Cerebellar cortex (tissue), 1 donor: ENCODE measurements around the gene TBC1D26.
"Not testable (repeated sequence)": the region's sequence is repeated elsewhere in the genome, so short reads cannot be mapped to it uniquely, and the experiment has no call there.

Experiments
- DNase-seq: peaks from one replicate; pipeline ENCODE4 v3.0.0-alpha.2; 2015; ENCODE audit warnings: low spot score

The TBC1D26 gene

GRCh38 chr17:15744074-15744676 lies 12.1 kb downstream of the TBC1D26 start:
- no peak for DNase-seq

GRCh38 chr17:15744885-15745284 lies 12.8 kb downstream of the TBC1D26 start:
- DNase-seq, result no peak

GRCh38 chr17:15749403-15749802 lies 17.3 kb downstream of the TBC1D26 start:
- DNase-seq, result not testable (repeated sequence)

- DNase-seq, result not testable (repeated sequence)
Observed at GRCh38 chr17:15768865-15769533, 36.9 kb downstream of the TBC1D26 start.

- not testable (repeated sequence) for DNase-seq
Observed at GRCh38 chr17:15770679-15771078, 38.6 kb downstream of the TBC1D26 start.

- no peak for DNase-seq
Observed at GRCh38 chr17:15776871-15777270, 44.8 kb downstream of the TBC1D26 start.

- DNase-seq, result no peak
Observed at GRCh38 chr17:15777297-15777696, 45.2 kb downstream of the TBC1D26 start.

- DNase-seq, result no peak
Observed at GRCh38 chr17:15777717-15778116, 45.6 kb downstream of the TBC1D26 start.

- no peak for DNase-seq
Observed at GRCh38 chr17:15779119-15779518, 47.0 kb downstream of the TBC1D26 start.

- no peak for DNase-seq
Observed at GRCh38 chr17:15780188-15780587, 48.1 kb downstream of the TBC1D26 start.

- peak; percentile 18 for DNase-seq
Observed at GRCh38 chr17:15782866-15783265, 50.8 kb downstream of the TBC1D26 start.

GRCh38 chr17:15783461-15783860 lies 51.4 kb downstream of the TBC1D26 start:
- DNase-seq, result peak; percentile 7

GRCh38 chr17:15784351-15784750 lies 52.3 kb downstream of the TBC1D26 start:
- peak; percentile 70 for DNase-seq

GRCh38 chr17:15787363-15788075 lies 55.4 kb downstream of the TBC1D26 start:
- not testable (repeated sequence) for DNase-seq

GRCh38 chr17:15788365-15788764 lies 56.3 kb downstream of the TBC1D26 start:
- not testable (repeated sequence) for DNase-seq
